Right lobe of liver (tissue), 6 donors: ENCODE results near the gene DYRK3. TPM values are rescaled to one million over a fixed set of nuclear protein-coding genes. Genes with fewer than 3 reads are reported as not detected.

Experiments
- ATAC-seq, 4 donors: fragments of 200-7000 bp; cut with Tn5 transposase; one replicate each; pipeline ENCODE4 v1.9.1; 2020; ENCODE audit warnings: mild to moderate bottlenecking in 4 of 4, moderate library complexity in 4 of 4
- DNase-seq, 3 donors: peaks; one replicate each; pipeline ENCODE4 v3.0.0-alpha.2; 2020
- H3K27ac ChIP-seq, 3 donors: fragments of 200-600 bp; one replicate each; pipeline ENCODE4 v1.8.0; 2022
- H3K27me3 ChIP-seq, 2 donors: fragments of 200-600 bp; one replicate each; pipeline ENCODE4 v1.8.0; 2022
- H3K36me3 ChIP-seq, 4 donors: fragments of 200-600 bp; sonication (generic) in 1 of 4; one replicate each; pipeline versions ENCODE4 v1.5.1 to v1.8.0; 2017 to 2022; ENCODE audit warnings: control low read depth in 1 of 4
- H3K4me1 ChIP-seq, 4 donors: fragments of 200-600 bp; sonication (generic) in 1 of 4; one replicate each; pipeline versions ENCODE4 v1.5.1 to v1.8.0; 2017 to 2022; ENCODE audit warnings: control low read depth in 1 of 4
- H3K4me3 ChIP-seq, 3 donors: fragments of 200-600 bp; one replicate each; pipeline ENCODE4 v1.8.0; 2022
- H3K9me3 ChIP-seq, 4 donors: fragments of 200-600 bp; sonication (generic) in 1 of 4; one replicate each; pipeline versions ENCODE4 v1.5.1 to v1.8.0; 2017 to 2022; ENCODE audit warnings: control low read depth in 1 of 4
- CTCF ChIP-seq, 4 donors: fragments of 200-600 bp in 3 of 4; fragments of 450-650 bp in 1 of 4; IDR thresholded peaks; one replicate each; pipeline versions ENCODE4 v1.5.1 to v1.8.0; 2016 to 2022; ENCODE audit warnings: antibody characterized with exemption in 4 of 4, mild to moderate bottlenecking in 2 of 4
- POLR2A ChIP-seq: fragments of 450-650 bp; IDR thresholded peaks from one replicate; pipeline ENCODE4 v1.6.1; 2017; ENCODE audit warnings: antibody characterized with exemption, mild to moderate bottlenecking
- WGBS: methylation state at CpG from one replicate; pipeline ENCODE4 v1.1.6; 2018; ENCODE audit warnings: low coverage, low lambda C conversion rate; ENCODE audit not compliant: insufficient coverage; ENCODE audit errors: missing lambda C conversion rate; 5-methylcytosine and 5-hydroxymethylcytosine counted together
- intact Hi-C, 2 donors: fragments of 100-400 bp; cut with DNase I; formaldehyde crosslinking; loops; one replicate each; pipeline versions ENCODE4 v1.11.2 to v1.14.1; 2022
- long read RNA-seq: library from polyadenylated mRNA; unstranded; transcript quantifications from one replicate; pipeline ENCODE4 v2.0.0, GENCODE V29; 2019
- total RNA-seq, 6 experiments: library from RNA; depleted of rRNA in 2 of 6; stranded (reverse); fragments of >200 nt in 2 of 6; fragmentation: NEBNext Ultra II Directional in 3 of 6; extraction: Animal tissue kit (Norgen Biotek cat#: 25700) in 3 of 6; gene quantifications; one replicate each; pipeline versions ENCODE4 v1.1.0 to v1.2.4, GENCODE V29; 2016 to 2023
- donor health status: DM: no; HTN: yes; CAD: no.
- donor health status: DM: no; HTN: no; CAD: no.
- donor health status: DM: no; HTN: no; CAD: no.
- donor health status: DM: no; HTN: yes; CAD: no.
- donor health status: DM: no; HTN: yes; CAD: no.

Gene DYRK3
- total RNA-seq = 1 to 10 TPM; 2.8 to 5.6 (median 4.0) TPM
- long read RNA-seq, partial matches to known transcripts = 0 of 1 reads
- long read RNA-seq, other reads (novel, unspliced or antisense) = 1 of 1 reads

DNA sequence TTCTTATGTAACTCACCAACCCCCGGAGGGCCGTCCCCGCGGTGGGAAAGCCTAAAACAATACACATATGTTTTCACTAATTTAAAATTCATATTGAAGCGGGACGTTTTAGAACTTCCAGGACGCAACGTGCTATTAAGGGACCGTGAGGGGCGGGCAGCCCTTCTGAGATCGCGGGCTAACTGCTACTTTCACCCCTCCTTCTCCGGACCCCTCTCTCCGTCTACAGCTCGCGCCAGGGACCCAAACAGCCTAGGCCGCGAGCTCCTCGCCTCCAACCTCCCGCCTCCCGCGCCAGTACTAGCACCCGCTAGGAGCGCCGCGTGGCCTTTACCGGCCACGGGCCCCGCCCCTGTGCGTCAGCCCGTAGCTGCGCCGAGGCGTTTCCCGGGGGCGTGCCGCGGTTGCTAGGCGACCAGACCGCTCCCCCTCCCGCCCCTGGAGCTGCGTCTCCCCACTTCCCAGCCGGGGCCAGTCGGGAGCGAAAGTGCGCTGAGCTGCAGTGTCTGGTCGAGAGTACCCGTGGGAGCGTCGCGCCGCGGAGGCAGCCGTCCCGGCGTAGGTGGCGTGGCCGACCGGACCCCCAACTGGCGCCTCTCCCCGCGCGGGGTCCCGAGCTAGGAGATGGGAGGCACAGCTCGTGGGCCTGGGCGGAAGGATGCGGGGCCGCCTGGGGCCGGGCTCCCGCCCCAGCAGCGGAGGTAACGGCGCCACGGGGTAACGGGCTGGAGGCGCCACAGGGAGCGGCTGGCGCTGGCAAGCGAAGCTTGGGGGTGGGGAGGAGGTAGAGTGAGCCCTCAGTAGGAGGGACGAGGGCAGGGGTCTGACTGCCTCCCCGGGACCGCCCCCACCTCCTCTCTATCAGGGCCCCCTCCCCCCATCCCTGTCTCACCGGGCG is at the start of gene DYRK3:
TSS of gene DYRK3 (plus strand) at position 457 of the 898 bp plus-strand sequence. CDS start at position 625, 168 bp downstream.
- intact Hi-C loops = loop anchor here in 1 of 2 donors (10.0 kb wide), 1 partner anchor 279 kb away; no protein-coding TSS in a partner anchor
- 2% methylated on average over 40 of the region's 84 CpGs for WGBS
- peak; percentile 97 to 98 (median 97) for ATAC-seq
- H3K4me1 ChIP-seq = peaks cover 0 to 17% (median 0%) of the 10 kb centered on the region in 4 donors
- peak within 1 kb of the TSS; percentile 82 to 91 (median 87) for H3K4me3 ChIP-seq
- TF ChIP-seq CTCF (IDR thresholded peaks at IDR 0.05) (peak in 1 of 4 donors; percentile 10), POLR2A (peak; percentile 96)
- no peaks in the 10 kb centered on the region for H3K36me3 ChIP-seq
- H3K27ac ChIP-seq = peak within 1 kb of the TSS; percentile 60 to 80 (median 68)
- no peaks in the 10 kb centered on the region for H3K9me3 ChIP-seq
- no peaks in the 10 kb centered on the region for H3K27me3 ChIP-seq
- peak; percentile 98 for DNase-seq

DNA sequence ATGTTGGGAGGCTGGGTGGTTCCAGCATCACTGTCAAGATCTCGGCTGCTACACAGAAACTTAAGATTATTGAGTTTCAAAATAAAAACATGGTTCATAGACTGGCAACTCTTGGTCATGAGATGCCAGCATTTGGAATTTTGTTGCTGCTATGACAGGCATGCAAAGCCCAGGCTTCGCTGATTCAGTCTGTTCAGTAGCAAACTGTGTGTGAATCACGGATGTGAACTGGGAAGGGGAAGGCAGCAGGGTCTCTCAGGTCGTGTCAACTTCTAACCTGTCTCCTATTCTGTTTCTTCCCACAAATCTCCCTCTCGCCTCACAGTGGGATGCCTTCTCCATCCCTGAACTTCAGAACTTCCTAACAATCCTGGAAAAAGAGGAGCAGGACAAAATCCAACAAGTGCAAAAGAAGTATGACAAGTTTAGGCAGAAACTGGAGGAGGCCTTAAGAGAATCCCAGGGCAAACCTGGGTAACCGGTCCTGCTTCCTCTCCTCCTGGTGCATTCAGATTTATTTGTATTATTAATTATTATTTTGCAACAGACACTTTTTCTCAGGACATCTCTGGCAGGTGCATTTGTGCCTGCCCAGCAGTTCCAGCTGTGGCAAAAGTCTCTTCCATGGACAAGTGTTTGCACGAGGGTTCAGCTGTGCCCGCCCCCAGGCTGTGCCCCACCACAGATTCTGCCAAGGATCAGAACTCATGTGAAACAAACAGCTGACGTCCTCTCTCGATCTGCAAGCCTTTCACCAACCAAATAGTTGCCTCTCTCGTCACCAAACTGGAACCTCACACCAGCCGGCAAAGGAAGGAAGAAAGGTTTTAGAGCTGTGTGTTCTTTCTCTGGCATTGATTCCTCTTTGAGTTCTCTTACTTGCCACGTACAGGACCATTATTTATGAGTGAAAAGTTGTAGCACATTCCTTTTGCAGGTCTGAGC is 48.6 kb upstream of the DYRK3 start:
- no peak overlapping the region for H3K27ac ChIP-seq
- DNase-seq = no peak
- no peaks in the 10 kb centered on the region for H3K4me1 ChIP-seq
- no peaks in the 10 kb centered on the region for H3K9me3 ChIP-seq
- 62% methylated on average over 13 of the region's 13 CpGs for WGBS
- no peak overlapping the region for H3K4me3 ChIP-seq
- H3K36me3 ChIP-seq = peaks cover 0 to 77% (median 22%) of the 10 kb centered on the region in 4 donors
- intact Hi-C loops = loop anchor here in 1 of 2 donors (5.0 kb wide), 1 partner anchor 94 kb away; no protein-coding TSS in a partner anchor
- no peaks in the 10 kb centered on the region for H3K27me3 ChIP-seq
- TF ChIP-seq CTCF (IDR thresholded peaks at IDR 0.05) (no peak), POLR2A (no peak)
- no peak for ATAC-seq

DNA sequence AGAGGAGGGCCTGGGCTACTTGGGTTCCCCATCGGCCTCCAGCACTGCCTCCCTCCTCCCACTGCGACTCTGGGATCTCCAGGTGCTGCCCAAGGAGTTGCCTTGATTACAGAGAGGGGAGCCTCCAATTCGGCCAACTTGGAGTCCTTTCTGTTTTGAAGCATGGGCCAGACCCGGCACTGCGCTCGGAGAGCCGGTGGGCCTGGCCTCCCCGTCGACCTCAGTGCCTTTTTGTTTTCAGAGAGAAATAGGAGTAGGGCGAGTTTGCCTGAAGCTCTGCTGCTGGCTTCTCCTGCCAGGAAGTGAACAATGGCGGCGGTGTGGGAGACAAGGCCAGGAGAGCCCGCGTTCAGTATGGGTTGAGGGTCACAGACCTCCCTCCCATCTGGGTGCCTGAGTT is 47.4 kb upstream of the DYRK3 start:
- peaks cover 0 to 86% (median 22%) of the 10 kb centered on the region in 4 donors for H3K36me3 ChIP-seq
- ATAC-seq (no peak), DNase-seq (no peak)
- no peak for TF ChIP-seq CTCF (IDR thresholded peaks at IDR 0.05)
- TF ChIP-seq POLR2A = no peak
- intact Hi-C loops = loop anchor here in 1 of 2 donors (5.0 kb wide), 1 partner anchor 96 kb away; no protein-coding TSS in a partner anchor
- no peak overlapping the region for H3K4me3 ChIP-seq
- no peaks in the 10 kb centered on the region for H3K4me1 ChIP-seq
- 70% methylated on average over 2 of the region's 14 CpGs for WGBS
- H3K27me3 ChIP-seq = no peaks in the 10 kb centered on the region
- H3K27ac ChIP-seq = no peak overlapping the region
- no peaks in the 10 kb centered on the region for H3K9me3 ChIP-seq

- TF ChIP-seq POLR2A (no peak), CTCF (IDR thresholded peaks at IDR 0.05) (no peak)
- no peaks in the 10 kb centered on the region for H3K27me3 ChIP-seq
- H3K4me3 ChIP-seq = no peak overlapping the region
- no peaks in the 10 kb centered on the region for H3K4me1 ChIP-seq
- no peak for DNase-seq
- no peak overlapping the region for H3K27ac ChIP-seq
- no peak for ATAC-seq
- H3K9me3 ChIP-seq = no peaks in the 10 kb centered on the region
- intact Hi-C loops = loop anchor here in 1 of 2 donors (5.0 kb wide), 1 partner anchor 96 kb away; no protein-coding TSS in a partner anchor
- WGBS = 53% methylated on average over 6 of the region's 6 CpGs
- peaks cover 0 to 86% (median 22%) of the 10 kb centered on the region in 4 donors for H3K36me3 ChIP-seq
These were observed 46.8 kb upstream of the DYRK3 start for GRCh38 chr1:206588492-206588891.
